HG03565 (cell line): ENCODE results near the gene MYT1.
"Not testable (repeated sequence)": the region's sequence is repeated elsewhere in the genome, so short reads cannot be mapped to it uniquely, and the experiment has no call there.

Source experiments
- ATAC-seq: cut with Tn5 transposase; IDR thresholded peaks from one replicate; pipeline ENCODE4 v1.9.1; 2021; ENCODE audit warnings: mild to moderate bottlenecking, moderate library complexity; ENCODE audit not compliant: unreplicated experiment

The MYT1 gene

GRCh38 chr20:64166721-64167615, 2.7 kb downstream of the MYT1 start:
- ATAC-seq: no peak

GRCh38 chr20:64167676-64168075, 3.4 kb downstream of the MYT1 start:
- no peak for ATAC-seq

- no peak for ATAC-seq
Measured at GRCh38 chr20:64168381-64169090, 4.3 kb downstream of the MYT1 start.

DNA sequence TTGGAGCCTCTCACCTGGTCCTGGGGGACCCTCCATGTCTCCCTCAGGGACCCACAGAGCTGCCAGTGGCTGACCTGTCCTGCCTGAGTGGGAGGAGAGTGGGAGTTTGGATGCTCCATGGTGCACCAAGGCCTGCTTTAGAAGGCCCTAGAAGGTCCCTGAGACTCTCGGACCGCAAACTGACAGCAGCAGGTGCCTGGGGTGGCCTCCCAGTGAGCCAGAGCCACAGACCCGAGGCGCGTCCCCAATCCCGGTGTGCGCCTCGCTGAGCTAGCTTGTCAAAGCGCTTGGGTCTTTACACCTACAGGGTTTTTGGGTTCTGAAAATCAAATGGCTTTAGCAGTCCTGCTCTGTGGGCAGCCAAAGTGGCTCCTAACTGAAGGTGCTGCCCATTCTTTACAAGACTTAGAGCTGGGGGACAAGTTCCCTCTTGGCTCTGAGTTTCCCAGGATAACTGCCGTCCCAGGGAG, 4.9 kb downstream of the MYT1 start:
- ATAC-seq: no peak

DNA sequence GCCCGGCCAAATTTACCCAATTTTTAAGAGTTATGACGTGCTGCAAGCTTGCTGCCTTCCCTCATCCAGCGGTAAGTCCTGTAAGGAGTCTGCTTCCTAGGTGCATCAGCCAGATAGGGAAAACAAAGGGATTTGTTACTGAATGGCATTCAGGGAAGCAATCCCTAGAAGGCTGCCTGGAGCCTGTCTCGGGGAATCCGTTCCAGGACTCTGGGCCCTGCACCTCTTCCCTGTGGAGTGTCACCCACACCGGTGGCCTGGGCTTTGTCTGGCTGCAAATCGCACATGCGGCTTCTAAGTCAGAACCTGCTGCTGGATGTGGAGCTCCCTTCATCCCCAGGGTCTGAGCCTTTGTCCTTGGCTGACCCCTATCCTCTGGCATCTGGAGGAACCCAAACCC, 7.0 kb downstream of the MYT1 start:
- ATAC-seq: no peak

GRCh38 chr20:64173116-64173515, 8.9 kb downstream of the MYT1 start:
- ATAC-seq: no peak

DNA sequence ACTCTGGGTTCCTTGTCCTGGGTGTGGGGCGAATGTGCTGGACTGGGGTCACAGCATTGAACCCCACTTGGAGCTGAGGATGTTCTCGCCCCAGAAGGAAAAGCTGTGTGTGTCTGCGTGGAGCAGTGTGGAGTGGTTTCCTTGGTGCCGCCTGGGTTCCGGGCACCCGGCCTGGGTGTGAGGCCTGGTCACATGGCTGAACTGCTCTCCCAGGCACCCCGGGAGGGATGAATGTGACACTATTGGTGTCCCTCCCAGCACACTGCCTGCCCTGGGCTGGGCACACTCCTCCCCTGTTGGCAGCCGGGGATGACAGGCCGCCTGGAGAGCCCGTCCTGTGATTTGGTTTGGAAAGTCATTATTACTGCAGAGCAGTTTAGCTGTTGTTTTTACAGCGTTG, 12.3 kb downstream of the MYT1 start:
- no peak for ATAC-seq

DNA sequence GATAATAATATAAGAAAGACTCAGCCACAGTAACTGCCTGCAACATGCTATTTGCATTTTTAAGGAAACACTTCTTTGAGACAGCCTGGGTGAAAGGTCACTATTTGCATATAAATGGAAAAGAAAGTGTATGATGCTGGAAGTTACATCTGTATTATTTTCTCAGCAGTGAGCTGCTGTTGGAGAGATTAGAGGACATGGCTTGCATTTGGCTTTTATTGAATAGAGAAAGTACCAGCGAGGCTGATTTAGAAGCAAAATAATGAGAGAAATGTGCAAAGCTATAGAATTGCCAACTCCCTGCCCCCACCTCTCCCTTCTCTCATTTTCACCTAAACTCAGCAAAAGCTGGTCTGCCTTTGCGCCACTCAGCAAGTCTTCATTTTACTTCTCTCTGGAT, 12.7 kb downstream of the MYT1 start:
- ATAC-seq: no peak

DNA sequence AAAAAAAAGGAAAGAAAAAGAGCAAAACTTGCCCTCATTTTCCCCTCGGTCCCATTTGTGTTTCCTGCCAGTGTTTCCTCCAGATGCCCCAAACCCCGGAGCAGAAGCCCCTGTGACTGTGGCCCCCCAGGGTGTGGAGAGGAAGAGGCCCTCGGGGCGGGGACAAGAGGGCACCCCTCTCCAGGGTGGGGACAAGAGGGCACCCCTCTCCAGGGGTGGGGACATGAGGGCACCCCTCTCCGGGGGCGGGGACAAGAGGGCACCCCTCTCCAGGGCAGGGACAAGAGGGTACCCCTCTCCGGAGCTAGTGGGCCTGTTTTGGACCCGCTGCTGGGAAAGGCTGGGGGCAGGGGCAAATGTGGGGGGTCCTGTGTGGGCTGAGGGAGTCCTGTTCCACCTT, 13.1 kb downstream of the MYT1 start:
- ATAC-seq: no peak

DNA sequence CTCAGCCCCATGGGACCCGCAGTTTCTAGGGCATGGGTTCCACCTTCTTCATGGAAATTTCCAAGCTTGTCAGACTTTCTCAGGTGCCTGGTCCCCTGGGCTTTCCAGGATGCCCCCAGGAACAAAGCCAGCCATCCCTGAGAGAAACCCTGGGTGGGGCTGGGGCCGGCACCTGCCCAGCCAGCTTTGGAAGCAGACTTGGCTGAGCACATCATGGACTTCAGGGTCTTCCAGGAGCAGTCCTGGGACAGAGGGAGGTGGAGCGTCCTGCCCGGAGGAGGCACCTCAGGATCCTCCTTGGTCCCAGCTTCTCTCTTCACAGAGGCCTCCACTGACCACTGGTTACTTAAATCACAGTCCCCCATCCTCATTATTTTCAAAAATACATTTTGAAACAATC, 13.5 kb downstream of the MYT1 start:
- ATAC-seq: no peak

DNA sequence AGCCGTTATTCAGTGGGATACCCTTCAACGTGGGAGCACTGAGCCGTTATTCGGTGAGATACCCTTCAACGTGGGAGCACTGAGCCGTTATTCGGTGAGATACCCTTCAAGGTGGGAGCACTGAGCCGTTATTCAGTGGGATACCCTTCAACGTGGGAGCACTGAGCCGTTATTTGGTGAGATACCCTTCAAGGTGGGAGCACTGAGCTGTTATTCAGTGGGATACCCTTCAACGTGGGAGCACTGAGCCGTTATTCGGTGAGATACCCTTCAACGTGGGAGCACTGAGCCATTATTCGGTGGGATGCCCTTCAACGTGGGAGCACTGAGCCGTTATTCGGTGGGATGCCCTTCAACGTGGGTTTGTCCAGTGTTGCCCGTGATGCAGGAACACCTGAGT, 14.7 kb downstream of the MYT1 start:
- not testable (repeated sequence) for ATAC-seq

- no peak for ATAC-seq
Measured at GRCh38 chr20:64179805-64180204, 15.6 kb downstream of the MYT1 start.

- no peak for ATAC-seq
Measured at GRCh38 chr20:64180673-64181072, 16.4 kb downstream of the MYT1 start.

- no peak for ATAC-seq
Measured at GRCh38 chr20:64181391-64181790, 17.1 kb downstream of the MYT1 start.

- ATAC-seq: no peak
Measured at GRCh38 chr20:64182146-64182865, 18.1 kb downstream of the MYT1 start.

DNA sequence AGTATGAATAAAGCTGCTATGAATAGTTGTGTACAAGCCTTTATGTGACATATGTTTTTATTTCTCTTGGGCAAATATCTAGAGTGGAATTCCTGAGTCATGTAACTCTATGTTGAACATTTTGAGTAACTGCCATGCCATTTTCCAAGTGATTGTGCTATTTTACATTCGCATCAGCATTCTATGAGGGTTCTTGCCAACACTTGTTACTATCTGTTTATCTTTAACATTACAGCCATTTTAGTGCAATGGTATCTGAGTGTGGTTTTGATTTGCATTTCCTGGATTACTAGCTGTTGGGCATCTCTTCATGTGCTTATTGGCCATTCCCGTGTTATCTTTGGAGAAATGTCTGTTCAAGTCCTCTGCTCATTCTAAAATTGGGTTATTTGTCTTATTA, 19.1 kb downstream of the MYT1 start:
- no peak for ATAC-seq

DNA sequence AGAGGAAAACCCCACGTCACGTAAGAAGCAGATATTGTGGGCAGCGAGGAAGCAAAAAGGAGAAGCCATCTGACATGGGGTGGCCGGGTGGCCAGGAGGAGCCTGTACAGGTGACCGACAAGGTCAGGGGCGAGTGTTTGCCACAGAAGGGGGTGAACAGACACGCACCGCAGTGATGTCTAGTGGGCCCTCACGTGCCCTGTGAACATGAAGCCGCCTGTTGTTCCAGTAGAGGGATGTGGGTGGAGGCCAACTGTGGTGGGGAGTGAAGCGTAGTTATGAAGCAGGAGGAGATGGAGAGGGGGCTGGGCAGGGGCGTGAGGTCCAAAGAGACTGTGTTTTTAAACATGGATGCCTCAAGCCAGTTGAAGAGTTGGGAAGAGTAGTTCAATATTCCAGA, 20.5 kb downstream of the MYT1 start:
- no peak for ATAC-seq

GRCh38 chr20:64185276-64185900, 21.1 kb downstream of the MYT1 start:
- ATAC-seq: no peak

DNA sequence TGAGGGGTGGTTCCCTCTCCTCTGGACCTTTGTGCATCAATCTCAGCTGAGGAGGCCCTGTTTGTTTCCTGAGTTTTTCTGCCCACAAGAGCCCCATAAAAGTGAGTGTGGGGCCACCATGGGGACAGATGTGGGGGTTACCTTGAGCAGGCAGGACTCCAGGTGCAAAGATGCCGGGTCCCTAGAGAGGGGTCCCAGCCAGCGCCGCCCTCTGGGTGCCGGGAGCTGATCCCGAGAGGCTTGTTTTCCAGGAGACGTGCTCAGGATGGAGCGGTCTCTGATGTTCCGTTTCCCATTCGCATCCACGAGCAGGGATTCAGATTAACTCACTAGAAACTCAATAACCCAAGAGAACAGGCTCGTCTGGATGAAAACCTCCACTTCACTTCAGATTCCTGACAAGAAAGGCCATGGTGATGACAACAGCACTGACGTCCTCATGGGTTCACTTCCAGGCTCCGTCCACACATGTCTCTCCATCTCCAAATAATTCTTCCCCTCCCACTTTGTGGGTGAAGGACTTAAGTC, 21.9 kb downstream of the MYT1 start:
- ATAC-seq: no peak

DNA sequence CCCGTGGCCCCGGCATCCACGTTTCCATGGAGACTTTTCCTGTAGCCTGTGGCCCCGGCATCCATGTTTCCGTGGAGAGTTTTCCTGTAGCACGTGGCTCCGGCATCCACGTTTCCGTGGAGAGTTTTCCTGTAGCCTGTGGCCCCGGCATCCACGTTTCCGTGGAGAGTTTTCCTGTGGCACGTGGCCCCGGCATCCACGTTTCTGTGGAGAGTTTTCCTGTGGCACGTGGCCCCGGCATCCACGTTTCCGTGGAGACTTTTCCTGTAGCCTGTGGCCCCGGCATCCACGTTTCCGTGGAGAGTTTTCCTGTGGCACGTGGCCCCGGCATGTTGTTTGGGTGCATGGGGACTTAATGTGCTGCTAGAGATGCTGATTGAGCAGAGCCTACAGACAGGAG, 23.0 kb downstream of the MYT1 start:
- not testable (repeated sequence) for ATAC-seq

DNA sequence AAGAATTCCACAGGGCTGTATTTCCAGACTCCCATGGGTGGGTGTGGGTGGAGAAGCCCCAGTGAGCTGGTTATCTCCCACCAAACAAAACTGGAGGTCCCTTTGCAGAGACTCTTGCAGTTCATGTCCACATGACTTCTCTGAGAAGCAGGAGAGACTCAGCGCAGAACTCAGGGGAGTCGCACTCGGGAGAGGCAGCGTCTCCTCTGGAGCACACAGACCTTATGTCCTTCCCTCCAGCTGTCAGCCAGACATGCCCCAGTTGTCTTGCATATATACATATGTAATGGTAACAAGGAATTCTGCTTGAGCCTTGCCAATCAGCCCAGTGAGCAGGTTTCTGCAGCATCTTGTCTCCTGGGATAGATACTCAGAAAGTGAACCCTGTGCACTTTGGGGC, 23.8 kb downstream of the MYT1 start:
- no peak for ATAC-seq
